ENCODE results near the gene GTF2A1.

DNA sequence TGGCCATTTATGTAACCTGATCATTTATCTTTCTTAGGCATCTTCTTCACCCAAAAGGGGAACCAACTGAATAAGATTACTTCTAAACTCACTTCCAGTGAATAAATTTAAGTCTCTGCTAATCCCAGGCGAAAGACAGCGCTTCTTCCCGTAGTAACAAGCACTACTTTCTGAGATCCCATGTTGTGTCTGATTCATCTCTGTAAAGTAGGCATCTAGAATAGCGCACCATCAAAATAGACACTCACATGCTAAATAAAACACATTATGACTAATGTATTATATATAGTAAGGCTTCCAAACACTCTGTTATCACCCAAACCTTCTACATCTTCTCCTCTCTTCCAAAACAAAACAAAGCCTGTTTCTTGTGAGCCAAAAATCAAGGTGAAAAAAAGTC is 15.1 kb downstream of the GTF2A1 start:
- TF ChIP-seq, protein P1, sequence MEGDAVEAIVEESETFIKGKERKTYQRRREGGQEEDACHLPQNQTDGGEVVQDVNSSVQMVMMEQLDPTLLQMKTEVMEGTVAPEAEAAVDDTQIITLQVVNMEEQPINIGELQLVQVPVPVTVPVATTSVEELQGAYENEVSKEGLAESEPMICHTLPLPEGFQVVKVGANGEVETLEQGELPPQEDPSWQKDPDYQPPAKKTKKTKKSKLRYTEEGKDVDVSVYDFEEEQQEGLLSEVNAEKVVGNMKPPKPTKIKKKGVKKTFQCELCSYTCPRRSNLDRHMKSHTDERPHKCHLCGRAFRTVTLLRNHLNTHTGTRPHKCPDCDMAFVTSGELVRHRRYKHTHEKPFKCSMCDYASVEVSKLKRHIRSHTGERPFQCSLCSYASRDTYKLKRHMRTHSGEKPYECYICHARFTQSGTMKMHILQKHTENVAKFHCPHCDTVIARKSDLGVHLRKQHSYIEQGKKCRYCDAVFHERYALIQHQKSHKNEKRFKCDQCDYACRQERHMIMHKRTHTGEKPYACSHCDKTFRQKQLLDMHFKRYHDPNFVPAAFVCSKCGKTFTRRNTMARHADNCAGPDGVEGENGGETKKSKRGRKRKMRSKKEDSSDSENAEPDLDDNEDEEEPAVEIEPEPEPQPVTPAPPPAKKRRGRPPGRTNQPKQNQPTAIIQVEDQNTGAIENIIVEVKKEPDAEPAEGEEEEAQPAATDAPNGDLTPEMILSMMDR (IDR thresholded peaks at IDR 0.05; ENCODE audit: insufficient read depth, low read depth, low read length) = no peak
- no peak for TF ChIP-seq EZH2 (IDR thresholded peaks at IDR 0.05; ENCODE audit: insufficient read depth, low read length)

Data from astrocyte (in vitro differentiated cells and primary cell).